Activated CD4-positive, alpha-beta T cell treated with anti-CD3 and anti-CD28 coated beads, Interleukin-2, amount 50 U/mL, for 48 hours (primary cell): Measurements from ENCODE around the gene GLG1.
"Not testable (repeated sequence)": the region's sequence is repeated elsewhere in the genome, so short reads cannot be mapped to it uniquely, and the experiment has no call there.

Experiments
- DNase-seq, 2 experiments: peaks; one replicate each; pipeline ENCODE4 v3.0.0-alpha.2; 2020

GLG1 gene

DNA sequence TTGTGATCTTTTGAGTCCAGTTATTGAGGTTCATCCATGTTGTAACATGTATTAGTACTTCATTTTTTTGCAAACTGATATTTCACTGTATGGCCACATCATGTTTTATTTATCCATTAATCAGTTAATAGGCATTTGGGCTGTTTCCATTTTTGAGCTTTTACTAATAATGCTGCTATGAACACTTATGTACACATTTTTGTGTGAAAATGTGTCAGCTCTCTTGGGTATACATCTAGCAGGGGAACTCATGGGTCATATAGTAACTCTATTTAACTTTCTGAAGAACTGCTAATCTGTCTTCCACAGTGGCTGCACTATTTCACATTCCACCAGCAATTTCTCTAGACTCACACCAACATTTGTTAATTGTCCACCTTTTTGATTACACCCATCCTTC is 82.0 kb downstream of the GLG1 start:
- DNase-seq: no peak

DNA sequence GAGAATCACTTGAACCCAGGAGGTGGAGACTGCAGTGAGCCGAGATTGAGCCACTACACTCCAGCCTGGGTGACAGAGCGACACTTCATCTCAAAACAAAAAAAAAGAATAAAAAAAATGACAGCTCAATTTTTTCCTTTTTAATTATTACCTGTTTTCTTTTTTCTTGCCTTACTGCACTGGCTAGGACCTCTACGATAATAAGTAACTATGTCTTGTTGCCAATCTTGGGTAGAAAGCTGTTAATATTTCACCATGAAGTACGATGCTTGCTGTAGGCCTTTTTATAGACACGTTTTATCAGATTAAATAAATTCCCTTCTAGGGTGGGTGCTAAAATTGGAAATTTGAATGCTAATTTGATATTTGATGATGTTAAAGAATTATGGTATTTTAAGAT is 82.8 kb downstream of the GLG1 start:
- DNase-seq: no peak

DNA sequence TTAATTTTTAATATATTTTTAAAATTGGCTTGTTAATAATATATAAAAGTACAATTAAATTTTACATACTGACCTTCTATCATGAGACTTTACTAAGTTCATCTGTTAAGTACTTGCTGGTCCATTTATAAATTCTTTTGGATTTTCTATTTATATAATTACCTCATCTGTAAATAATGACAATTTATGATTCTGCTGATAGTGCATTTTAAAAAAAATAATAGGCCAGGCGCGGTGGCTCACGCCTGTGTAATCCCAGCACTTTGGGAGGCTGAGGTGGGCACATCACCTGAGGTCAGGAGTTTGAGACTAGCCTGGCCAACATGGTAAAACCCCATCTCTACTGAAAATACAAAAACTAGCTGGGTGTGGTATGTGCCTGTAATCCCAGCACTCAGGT is 83.2 kb downstream of the GLG1 start:
- DNase-seq: not testable (repeated sequence)

DNA sequence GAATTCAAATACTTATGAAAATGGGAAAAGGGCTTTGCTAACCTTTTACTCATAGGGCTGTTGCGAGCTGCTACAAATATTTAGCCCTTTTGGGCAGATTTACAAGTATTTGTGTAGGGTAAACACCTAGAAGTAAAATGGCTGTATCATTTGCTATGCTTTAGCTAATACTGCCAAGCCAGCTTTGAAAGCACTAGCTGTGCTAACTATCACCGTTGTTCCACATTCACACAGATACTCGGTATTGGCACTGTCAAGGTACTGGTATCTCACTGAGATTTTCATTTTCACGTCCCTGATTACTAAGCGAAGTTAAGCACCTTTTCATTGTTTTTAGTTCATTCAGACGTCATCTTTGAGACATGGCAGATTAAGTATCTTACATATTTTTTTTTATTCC is 84.8 kb downstream of the GLG1 start:
- no peak for DNase-seq

DNA sequence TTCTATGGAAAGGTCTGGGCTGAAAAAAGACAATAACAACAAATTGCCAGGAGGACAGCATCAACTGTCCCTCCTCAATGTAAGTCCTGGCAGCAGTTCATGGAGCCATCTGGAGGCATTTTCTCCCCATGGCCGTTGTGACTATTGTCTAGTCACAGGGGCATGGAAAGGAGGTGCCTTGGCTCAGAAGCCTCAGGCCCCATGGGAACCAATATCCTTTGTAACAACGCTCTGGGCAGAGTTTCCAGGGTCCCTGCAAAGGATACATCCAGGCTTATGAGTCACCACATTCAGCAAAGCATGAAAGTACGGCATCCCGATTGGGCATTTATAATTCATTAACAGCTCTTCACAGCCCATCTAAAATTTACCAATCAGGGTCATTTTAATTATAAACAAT is 85.2 kb downstream of the GLG1 start:
- no peak for DNase-seq

DNA sequence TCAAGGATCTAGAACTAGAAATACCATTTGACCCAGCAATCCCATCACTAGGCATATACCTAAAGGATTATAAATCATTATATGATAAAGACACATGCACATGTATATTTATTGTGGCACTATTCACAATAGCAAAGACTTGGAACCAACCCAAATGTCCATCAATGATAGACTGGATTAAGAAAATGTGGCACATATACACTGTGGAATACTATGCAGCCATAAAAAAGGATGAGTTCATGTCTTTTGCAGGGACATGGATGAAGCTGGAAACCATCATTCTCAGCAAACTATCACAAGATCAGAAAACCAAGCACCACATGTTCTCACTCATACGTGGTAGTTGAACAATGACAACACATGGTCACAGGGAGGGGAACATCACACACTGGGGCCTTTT is 88.0 kb downstream of the GLG1 start:
- not testable (repeated sequence) for DNase-seq

DNA sequence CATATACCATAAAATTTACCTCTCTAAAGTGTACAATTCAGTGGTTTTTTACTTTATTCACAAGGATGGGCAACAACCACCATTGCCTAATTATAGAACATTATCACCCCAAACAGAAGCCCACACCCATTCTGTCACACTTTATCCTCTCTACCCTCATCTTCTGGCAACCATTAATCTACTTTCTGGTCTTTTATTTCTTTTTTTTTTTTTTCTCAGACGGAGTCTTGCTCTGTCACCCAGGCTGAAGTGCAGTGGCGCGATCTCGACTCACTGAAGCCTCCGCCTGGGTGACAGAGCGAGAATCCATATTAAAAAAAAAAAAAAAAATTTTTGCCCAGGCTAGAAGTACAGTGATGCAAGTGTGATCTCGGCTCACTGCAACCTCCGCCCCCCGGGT is 95.0 kb downstream of the GLG1 start:
- DNase-seq: no peak

DNA sequence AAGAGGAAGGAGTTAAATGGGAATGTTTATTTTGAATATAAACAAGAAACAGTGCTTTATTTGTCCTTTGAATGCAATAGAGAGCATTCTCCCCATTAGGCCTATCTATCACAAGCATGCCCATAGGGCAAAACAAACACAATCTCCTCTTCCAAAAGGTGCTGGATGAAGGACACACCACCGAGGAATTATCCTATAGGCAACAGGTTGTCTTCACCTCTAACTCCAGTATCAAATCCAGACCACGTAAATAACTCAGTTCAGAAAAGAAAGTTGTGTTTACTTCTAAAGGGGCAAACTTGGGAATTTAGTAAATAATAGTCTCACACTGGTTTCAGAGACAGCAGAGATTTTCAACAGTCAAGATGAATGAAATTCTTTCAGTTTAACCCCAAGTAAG is 101.9 kb downstream of the GLG1 start:
- no peak for DNase-seq

DNA sequence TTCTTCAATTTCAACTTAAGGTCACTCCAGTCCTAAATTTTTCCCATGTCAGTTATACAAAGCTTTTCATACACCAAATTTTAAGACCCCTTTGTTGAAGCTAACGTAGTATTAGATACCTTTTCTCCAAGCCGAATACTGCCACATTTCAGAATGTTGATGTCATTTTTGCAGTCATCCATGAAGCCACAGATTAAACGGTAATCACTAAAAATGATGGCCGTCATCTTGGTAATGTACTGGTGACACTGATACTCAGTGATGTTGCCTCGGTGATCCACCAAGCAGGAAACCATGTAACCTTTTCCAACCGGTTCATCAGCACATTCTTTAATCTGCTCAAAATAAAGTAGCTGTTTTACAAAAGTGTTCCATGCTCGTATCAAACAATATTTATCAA is 103.5 kb downstream of the GLG1 start:
- no peak for DNase-seq

DNA sequence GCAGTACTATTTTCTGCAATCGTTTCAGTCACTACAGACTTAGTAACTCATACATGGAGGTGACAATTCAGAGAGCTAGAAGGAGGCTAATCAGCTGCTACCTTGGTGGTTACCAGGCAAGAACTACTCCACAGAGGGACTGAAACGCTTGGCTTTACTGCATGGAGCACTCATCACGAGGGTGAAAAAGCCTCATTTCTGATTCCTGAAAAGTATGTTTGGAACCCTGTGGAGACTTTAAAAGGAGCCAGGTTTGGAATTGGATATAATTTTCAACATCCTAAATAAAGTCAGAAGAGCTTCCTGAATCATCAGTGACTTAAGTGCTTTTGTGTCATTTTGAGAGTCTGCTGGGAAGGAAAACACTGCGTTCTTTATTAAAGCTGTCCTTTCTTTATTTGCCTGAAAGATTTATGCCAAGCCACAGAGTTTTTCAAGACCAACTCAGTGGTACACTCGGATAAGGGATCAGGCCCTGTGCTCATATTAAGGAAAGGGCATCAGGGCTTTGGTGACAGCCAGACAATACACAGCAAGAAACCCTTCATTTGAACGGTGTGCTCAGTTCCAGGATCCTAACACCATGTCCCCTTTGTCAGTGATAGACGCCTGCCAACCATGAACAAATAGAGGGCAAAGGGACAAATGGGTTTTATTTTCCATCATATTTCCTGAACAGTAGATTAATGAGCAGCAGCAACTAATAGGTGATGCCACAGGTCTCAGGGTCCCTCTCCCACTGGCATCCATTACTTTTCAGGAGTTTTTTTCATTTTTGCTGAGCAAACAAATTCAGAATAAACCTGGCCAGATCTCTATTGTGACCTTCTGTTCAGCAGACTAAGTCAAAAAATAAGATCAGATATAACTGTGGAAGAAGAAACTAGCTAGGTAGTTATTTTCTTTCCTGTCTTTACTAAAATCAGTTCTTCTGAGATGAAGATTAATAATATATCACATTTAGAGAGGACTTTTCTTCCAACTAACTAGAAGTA is 105.1 kb downstream of the GLG1 start:
- DNase-seq: no peak

DNA sequence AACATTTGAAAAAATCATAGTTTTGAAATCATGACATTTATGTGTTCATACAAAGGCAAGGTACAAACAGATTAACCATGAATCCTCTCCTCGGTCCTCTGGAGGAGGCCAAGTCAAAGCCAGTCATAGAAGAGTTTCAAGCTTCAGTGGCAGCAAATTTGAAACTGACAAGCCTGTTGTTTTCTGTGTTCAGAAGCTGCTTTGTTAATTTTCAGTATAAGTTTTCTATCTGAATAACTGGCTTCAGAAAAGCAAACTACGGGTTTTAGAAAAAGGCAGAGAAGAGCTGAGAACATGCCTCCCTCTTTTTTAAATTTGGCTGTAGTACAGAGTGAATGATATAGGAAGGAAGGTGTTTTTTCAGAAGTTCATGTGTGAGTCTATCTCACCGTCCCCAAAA is 106.0 kb downstream of the GLG1 start:
- DNase-seq: no peak

DNA sequence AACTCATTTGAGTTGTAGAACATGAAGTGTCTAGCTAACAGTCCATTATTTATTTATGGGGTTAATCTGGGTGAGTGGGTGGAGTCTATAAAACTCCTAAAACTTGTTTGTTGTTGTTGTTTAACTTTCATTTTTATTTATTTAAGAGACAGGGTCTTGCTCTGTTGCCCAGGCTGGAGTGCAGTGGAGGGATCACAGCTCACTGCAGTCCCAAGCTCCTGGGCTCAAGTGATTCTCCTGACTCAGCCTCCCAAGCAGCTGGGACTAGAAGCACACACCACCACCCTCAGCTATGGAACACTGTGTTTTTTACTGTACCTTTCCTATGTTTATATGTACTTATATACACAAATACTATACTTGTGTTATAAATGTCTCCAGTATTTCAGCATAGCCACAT is 107.8 kb downstream of the GLG1 start:
- DNase-seq: no peak

DNA sequence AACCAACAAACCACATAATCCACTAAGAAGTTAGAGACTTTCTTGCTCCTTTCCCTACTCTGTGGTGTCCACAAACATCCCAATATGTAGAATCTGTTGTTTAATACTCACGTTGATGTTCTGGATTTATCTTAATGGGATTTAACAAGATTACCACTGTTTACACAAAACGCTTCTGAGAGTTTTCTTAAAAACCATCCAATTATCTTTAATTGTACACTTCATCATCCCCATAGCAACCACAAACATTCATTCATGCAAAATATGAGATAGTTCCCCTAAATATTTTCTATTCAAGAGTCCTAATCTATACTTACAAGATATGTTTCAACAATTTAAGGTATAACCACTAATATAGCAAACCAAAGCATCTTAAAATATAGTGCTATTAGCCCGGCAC is 109.2 kb downstream of the GLG1 start:
- no peak for DNase-seq

DNA sequence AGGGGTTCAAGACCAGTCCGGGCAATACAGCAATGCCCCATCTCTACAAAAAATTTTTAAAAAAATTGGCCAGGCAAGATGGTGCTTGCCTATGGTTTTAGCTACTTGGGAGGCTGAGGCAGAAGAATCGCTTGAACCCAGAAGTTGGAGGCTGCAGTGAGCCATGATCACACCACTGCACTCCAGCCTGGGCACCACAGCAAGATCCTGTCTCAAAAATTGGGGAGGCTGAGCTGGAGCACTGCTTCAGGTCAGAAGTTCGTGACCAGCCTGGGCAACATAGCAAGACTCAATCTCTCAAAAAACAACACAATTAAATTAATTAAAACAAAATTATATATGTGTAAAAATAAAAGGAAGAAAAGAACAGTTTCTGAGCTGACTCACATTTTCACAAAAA is 110.9 kb downstream of the GLG1 start:
- no peak for DNase-seq

DNA sequence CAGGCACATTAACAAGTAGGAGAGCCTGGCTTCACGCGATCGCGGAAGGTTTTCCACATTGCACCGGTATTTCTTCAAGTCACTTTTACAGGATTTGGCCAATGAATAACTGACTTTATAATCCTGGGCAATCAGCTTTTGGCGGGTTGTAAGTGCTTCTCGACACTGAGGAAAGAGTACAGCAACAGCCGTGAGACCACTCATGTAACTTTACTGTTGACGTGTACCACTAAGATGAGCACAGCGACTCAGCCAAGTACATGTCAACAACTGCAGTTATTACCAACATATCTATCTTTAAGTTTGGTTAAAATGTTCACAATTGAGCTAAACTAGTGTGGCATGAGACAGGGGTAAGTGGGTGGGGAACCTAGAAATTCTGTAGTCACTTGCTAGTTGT is 113.9 kb downstream of the GLG1 start:
- DNase-seq: no peak

DNA sequence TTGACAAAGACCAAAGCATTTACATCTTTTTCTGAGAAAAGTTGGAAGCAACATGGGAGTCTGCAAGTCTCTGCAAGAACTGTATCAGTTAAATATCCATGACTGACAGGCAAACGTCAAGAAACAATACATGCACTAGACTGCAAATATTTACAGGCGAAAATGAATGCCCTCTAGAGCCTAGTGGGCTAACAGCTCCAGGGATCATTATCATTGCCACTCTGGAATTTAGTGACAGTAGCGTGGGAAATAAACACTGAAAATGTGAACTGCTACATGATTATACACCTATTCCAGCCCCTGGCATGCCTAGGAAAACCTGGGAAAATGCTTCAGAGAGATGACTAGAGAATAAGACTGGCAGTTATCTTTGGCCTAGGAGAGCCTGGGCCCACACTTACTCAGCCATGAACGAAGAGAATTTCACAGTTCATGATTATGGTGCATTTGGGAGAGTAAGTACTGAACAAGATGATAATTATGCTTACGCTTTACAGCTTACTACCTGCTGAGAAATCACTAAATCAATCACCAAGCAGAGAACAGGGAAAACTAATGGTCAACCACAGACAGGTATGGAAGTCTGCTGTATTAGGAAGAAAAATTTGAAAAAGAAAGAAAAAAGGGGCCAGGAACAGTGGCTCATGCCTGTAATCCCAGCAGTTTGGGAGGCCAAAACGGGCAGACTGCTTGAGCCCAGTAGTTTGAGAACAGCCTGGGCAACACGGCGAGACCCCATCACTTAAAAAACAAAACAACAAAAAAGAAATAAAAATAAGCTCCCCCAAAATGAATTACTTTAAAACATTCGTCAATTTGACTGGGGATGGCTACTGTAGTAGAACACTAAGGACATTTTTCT is 119.0 kb downstream of the GLG1 start:
- DNase-seq: no peak

DNA sequence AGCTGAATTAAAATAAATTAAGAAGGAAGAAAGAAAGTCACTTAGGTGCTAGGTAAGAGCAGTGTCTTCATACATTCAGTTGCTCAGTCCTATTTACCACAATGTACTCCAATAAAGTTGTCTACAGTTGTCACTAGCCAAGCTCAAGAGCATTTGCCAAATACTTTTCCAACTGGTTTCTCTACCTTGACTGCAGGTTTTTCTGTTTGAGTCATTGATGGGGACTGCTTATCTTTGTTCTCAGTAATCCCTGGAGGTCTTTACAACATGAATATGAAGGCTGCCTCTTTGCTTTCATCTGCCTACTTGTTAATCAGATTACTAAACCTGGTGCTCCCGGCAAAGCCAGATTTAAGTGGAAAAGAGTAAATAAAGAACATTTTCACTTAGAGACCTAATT is 121.0 kb downstream of the GLG1 start:
- DNase-seq: no peak

DNA sequence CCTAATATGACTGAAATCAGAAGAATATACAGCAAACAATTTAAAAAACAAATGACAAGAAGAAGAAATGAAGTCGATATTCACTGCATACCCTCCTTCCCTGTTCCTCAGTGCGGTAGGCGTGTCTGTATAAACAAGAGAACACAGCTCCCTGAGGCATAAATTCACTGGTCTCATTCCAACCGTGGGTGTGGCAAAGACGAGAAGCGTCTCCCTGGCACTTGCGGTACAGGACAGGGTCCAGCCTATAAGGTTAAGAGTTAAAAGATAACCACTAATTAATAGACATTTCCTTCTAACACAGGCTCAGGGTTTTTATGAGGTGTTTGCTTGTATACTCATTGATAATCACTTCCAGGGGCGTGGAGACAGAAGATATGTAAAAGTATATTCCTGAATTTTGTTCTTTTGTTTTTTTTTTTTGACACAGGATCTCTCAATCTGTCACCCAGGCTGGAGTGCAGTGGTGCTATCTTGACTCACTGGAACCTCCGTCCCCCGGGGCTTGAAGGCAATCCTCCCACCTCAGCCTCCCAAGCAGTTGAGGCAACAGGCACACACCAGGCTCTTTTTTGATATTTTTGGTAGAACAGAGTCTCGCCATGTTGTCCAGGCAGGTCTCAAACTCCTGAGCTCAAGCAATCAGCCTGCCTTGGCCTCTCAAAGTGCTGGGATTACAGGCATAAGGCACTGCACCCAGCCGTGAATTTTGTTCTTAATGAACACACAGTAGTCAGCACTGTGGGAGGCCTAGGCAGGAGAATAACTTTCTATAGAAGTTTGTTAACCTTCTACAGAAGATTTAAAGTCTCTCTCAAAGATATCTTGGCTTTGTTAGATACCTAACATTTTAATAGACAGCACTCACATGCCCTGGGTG is 126.5 kb downstream of the GLG1 start:
- DNase-seq: no peak

DNA sequence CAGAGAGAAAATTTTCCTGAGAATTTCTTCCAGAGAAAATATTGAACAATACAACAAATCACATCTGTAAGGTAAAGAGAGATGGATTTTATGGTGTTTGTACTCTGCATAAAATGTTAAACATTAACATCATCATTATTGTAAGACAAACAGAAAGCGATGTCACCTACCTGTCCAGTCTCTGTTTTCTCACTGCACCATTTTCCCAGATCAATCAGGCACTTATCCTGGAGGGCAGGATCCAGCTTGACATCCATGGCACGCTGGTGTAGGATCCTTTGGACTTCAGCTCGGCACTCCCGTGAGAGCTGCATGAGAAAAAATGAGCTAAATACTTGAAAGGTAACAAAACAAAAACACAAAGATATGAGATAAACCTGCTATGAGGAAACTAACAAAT is 129.7 kb downstream of the GLG1 start:
- no peak for DNase-seq

DNA sequence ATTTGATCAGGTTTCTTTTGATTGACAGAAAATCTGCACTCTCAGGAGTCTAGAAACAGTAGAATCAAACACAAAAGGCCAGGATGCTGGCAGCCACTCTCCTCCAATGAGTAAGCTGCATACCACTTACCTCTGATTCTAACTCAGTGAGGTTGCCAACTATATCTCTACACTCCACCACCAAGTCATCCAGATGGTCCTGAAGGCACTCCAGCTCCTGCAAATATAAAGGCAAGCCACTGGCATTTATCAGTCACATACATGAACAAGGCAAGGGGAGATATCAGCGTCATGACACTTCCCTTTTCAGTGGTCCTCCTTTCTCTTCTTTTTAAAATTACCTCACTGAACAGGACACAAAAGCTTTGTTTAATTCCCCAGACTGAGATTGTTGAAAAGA is 132.5 kb downstream of the GLG1 start:
- DNase-seq: no peak

DNA sequence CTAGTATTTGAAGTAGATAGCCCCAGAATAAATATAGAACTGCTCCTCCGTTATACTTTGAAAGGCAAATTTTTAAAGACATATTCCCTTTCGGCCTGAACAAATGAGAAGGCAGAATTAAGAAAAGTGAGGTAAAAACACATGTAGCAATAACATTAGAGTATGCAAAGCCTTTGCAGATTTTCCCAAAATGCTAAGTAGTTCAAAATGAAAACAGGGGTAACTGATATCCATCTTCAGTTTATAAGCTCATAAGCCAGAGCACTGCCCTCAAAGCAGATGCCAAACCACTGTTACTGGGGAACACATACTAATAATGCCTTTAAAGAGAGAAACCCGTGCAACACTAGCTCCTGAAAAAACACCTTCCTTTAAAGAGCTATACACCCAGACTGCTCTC is 134.4 kb downstream of the GLG1 start:
- DNase-seq: no peak

DNA sequence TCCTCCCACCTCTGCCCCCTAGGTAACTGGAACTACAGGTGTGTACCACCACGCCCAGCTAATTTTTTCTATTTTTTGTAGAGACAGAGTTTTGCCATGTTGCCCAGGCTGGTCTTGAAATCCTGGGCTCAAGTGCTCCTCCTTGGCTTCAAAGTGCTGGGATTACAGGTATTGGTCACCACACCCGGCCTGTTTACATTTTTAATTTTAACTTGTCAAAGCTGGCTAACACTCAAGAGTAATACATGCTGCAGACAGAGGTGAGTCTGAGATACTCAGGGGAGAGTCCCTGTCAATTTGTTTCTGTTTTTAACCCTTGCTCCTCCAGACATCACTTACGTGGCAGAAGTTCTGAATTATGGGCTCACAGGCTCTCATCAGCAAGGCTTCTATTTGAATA is 134.9 kb downstream of the GLG1 start:
- DNase-seq: no peak

DNA sequence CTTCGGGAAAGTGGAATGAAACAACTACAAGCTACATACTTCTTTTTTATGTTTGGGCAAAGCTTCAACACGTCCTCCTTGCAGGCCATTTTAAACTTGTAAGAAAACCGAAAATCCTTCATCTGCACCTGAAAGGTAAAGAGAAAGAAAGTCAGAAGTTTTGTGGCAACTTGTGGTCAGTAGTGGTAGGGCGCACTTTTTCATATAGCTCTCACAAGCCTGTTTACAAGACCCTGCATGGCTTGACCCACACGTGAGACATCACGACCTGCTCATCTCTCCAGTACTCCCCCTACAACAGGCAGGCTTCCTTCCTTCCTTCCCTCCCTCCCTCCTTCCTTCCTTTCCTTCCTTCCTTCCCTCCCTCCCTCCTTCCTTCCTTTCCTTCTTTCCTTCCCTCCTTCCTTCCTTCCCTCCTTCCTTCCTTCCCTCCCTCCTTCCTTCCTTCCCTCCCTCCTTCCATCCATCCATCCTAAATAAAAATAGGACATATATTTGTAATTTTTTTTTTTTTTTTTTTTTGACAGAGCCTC is 136.9 kb downstream of the GLG1 start:
- no peak for DNase-seq
